Testis (tissue), 2 donors: ENCODE results near the gene ZNF487.

Experiments
- CTCF ChIP-seq, 3 experiments: fragments of 450-650 bp in 2 of 3; fragments of 200-600 bp in 1 of 3; sonication (generic) in 1 of 3; IDR thresholded peaks; one replicate each; pipeline ENCODE4 v1.5.1; 2016 to 2019; ENCODE audit warnings: antibody characterized with exemption in 3 of 3, mild to moderate bottlenecking in 2 of 3, moderate library complexity in 1 of 3
- POLR2A ChIP-seq: fragments of 450-650 bp; IDR thresholded peaks from one replicate; pipeline ENCODE4 v1.6.1; 2017; ENCODE audit warnings: antibody characterized with exemption, mild to moderate bottlenecking, moderate library complexity

GRCh38 chr10:43448742-43449141 lies 11.8 kb downstream of the ZNF487 start:
- no peak for TF ChIP-seq CTCF (IDR thresholded peaks at IDR 0.05)
- TF ChIP-seq POLR2A, result no peak
